GM21619 (cell line): ENCODE results near the gene RAB3GAP2.
"Not testable (repeated sequence)": the region's sequence is repeated elsewhere in the genome, so short reads cannot be mapped to it uniquely, and the experiment has no call there.

Experiments used
- ATAC-seq: cut with Tn5 transposase; IDR thresholded peaks from one replicate; pipeline ENCODE4 v1.9.1; 2021; ENCODE audit not compliant: unreplicated experiment

RAB3GAP2 gene

GRCh38 chr1:220287129-220287528, 14.9 kb upstream of the RAB3GAP2 start:
- ATAC-seq = no peak

- no peak for ATAC-seq
Measured at GRCh38 chr1:220283625-220284024, 11.4 kb upstream of the RAB3GAP2 start.

- no peak for ATAC-seq
Measured at GRCh38 chr1:220281159-220281574, 8.9 kb upstream of the RAB3GAP2 start.

GRCh38 chr1:220280249-220280648, 8.0 kb upstream of the RAB3GAP2 start:
- ATAC-seq = no peak

GRCh38 chr1:220278991-220279390, 6.7 kb upstream of the RAB3GAP2 start:
- ATAC-seq = no peak

GRCh38 chr1:220275430-220275829, 3.2 kb upstream of the RAB3GAP2 start:
- no peak for ATAC-seq

GRCh38 chr1:220274251-220274855, 2.1 kb upstream of the RAB3GAP2 start:
- ATAC-seq = no peak

GRCh38 chr1:220272841-220273090, 513 bp upstream of the RAB3GAP2 start:
- ATAC-seq = no peak

- no peak for ATAC-seq
Measured at GRCh38 chr1:220271706-220272046, 577 bp downstream of the RAB3GAP2 start.

GRCh38 chr1:220269036-220269435, 3.2 kb downstream of the RAB3GAP2 start:
- no peak for ATAC-seq

- ATAC-seq = no peak
Measured at GRCh38 chr1:220267630-220268029, 4.6 kb downstream of the RAB3GAP2 start.

GRCh38 chr1:220260228-220260627, 12.0 kb downstream of the RAB3GAP2 start:
- ATAC-seq = not testable (repeated sequence)

- not testable (repeated sequence) for ATAC-seq
Measured at GRCh38 chr1:220259756-220260155, 12.5 kb downstream of the RAB3GAP2 start.

- not testable (repeated sequence) for ATAC-seq
Measured at GRCh38 chr1:220256194-220256593, 16.1 kb downstream of the RAB3GAP2 start.

- no peak for ATAC-seq
Measured at GRCh38 chr1:220255204-220255603, 17.0 kb downstream of the RAB3GAP2 start.

GRCh38 chr1:220253290-220253689, 19.0 kb downstream of the RAB3GAP2 start:
- ATAC-seq = not testable (repeated sequence)

- ATAC-seq = no peak
Measured at GRCh38 chr1:220251272-220251671, 21.0 kb downstream of the RAB3GAP2 start.

- no peak for ATAC-seq
Measured at GRCh38 chr1:220250681-220251080, 21.6 kb downstream of the RAB3GAP2 start.

GRCh38 chr1:220249522-220249921, 22.7 kb downstream of the RAB3GAP2 start:
- no peak for ATAC-seq

GRCh38 chr1:220248715-220249265, 23.5 kb downstream of the RAB3GAP2 start:
- ATAC-seq = not testable (repeated sequence)

- ATAC-seq = not testable (repeated sequence)
Measured at GRCh38 chr1:220245900-220246299, 26.4 kb downstream of the RAB3GAP2 start.

GRCh38 chr1:220243947-220244346, 28.3 kb downstream of the RAB3GAP2 start:
- no peak for ATAC-seq

- no peak for ATAC-seq
Measured at GRCh38 chr1:220241072-220241663, 31.1 kb downstream of the RAB3GAP2 start.
